RWPE2 (cell line): ENCODE results near the gene ZC3H18.

Experiments
- ATAC-seq: fragments of 200-7000 bp; cut with Tn5 transposase; 3 replicates; pipeline ENCODE4 v1.9.1; 2021; ENCODE audit warnings: low read depth
- DNase-seq: peaks from one replicate; pipeline ENCODE4 v3.0.0-alpha.2; 2020; ENCODE audit warnings: low spot score
- H3K27ac ChIP-seq: fragments of 450-650 bp; 2 replicates; pipeline ENCODE4 v1.5.1; 2017; ENCODE audit warnings: mild to moderate bottlenecking; ENCODE audit not compliant: poor library complexity, severe bottlenecking
- H3K27me3 ChIP-seq: fragments of 250-450 bp; sonication (Bioruptor Pico); 2 replicates; pipeline ENCODE4 v1.5.1; 2021; ENCODE audit warnings: mild to moderate bottlenecking, moderate library complexity; ENCODE audit not compliant: insufficient read depth, poor library complexity, severe bottlenecking
- H3K36me3 ChIP-seq: fragments of 250-450 bp; sonication (Bioruptor Pico); 2 replicates; pipeline ENCODE4 v1.5.1; 2020; ENCODE audit warnings: low read depth, mild to moderate bottlenecking, moderate library complexity
- H3K4me1 ChIP-seq: fragments of 250-450 bp; sonication (Bioruptor Pico); 2 replicates; pipeline ENCODE4 v1.5.1; 2021; ENCODE audit warnings: mild to moderate bottlenecking, moderate library complexity; ENCODE audit not compliant: insufficient read depth, poor library complexity, severe bottlenecking
- H3K4me3 ChIP-seq: fragments of 250-450 bp; sonication (Bioruptor Pico); 2 replicates; pipeline ENCODE4 v1.5.1; 2021; ENCODE audit warnings: mild to moderate bottlenecking, moderate library complexity; ENCODE audit not compliant: severe bottlenecking
- H3K9me3 ChIP-seq: fragments of 250-450 bp; sonication (Bioruptor Pico); 2 replicates; pipeline ENCODE4 v1.5.1; 2021; ENCODE audit warnings: mild to moderate bottlenecking, moderate library complexity; ENCODE audit not compliant: severe bottlenecking
- TF ChIP-seq, protein P1 (sequence below): fragments of 450-650 bp; IDR thresholded peaks from one replicate; pipeline ENCODE4 v1.5.1; 2017; ENCODE audit warnings: mild to moderate bottlenecking, moderate library complexity; ENCODE audit not compliant: poor library complexity, severe bottlenecking

The ZC3H18 gene

DNA sequence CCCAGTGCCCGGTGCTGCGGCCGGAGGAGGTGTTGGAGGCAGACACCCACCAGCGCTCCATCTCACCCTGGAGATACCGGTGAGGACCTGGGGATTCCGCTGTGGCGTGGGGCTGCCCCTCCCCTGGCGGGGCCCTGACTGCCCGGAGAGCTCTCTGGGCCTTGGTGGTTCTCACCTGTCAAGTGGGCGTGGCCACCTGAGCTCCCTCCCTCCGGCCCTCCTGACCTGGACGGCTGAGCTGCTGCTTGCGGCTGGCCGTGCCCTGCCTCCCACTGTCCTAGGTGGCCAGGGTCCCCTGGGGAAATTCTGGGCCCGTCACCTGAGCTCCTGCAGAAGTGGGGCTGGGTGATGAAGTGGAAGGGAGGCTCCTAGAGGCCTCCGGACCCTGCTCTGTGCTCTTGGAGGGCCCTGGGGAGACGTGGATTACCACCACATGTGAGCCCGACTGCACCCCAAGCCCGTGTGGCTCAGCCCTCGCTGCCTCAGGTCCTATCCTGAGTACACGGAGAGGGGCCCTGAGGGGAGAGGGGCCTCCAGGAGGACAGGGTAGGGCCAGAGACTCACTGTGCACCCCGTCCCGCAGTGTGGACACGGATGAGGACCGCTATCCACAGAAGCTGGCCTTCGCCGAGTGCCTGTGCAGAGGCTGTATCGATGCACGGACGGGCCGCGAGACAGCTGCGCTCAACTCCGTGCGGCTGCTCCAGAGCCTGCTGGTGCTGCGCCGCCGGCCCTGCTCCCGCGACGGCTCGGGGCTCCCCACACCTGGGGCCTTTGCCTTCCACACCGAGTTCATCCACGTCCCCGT, 69.2 kb downstream of the ZC3H18 start:
- Histone ChIP-seq H3K4me3 (no peak overlapping the region), H3K27me3 (peaks cover 38% of the 10 kb centered on the region), H3K4me1 (no peaks in the 10 kb centered on the region), H3K36me3 (no peaks in the 10 kb centered on the region), H3K27ac (no peak overlapping the region), H3K9me3 (no peaks in the 10 kb centered on the region)
- TF ChIP-seq, protein P1, sequence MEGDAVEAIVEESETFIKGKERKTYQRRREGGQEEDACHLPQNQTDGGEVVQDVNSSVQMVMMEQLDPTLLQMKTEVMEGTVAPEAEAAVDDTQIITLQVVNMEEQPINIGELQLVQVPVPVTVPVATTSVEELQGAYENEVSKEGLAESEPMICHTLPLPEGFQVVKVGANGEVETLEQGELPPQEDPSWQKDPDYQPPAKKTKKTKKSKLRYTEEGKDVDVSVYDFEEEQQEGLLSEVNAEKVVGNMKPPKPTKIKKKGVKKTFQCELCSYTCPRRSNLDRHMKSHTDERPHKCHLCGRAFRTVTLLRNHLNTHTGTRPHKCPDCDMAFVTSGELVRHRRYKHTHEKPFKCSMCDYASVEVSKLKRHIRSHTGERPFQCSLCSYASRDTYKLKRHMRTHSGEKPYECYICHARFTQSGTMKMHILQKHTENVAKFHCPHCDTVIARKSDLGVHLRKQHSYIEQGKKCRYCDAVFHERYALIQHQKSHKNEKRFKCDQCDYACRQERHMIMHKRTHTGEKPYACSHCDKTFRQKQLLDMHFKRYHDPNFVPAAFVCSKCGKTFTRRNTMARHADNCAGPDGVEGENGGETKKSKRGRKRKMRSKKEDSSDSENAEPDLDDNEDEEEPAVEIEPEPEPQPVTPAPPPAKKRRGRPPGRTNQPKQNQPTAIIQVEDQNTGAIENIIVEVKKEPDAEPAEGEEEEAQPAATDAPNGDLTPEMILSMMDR = no peak
- peak; percentile 31 for ATAC-seq
- DNase-seq = no peak

DNA sequence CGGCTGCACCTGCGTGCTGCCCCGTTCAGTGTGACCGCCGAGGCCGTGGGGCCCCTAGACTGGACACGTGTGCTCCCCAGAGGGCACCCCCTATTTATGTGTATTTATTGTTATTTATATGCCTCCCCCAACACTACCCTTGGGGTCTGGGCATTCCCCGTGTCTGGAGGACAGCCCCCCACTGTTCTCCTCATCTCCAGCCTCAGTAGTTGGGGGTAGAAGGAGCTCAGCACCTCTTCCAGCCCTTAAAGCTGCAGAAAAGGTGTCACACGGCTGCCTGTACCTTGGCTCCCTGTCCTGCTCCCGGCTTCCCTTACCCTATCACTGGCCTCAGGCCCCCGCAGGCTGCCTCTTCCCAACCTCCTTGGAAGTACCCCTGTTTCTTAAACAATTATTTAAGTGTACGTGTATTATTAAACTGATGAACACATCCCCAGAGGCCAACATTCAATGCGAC, 69.9 kb downstream of the ZC3H18 start:
- TF ChIP-seq, protein P1 = no peak
- H3K27ac ChIP-seq = no peak overlapping the region
- H3K36me3 ChIP-seq = no peaks in the 10 kb centered on the region
- H3K4me3 ChIP-seq = no peak overlapping the region
- H3K4me1 ChIP-seq = no peaks in the 10 kb centered on the region
- H3K27me3 ChIP-seq = peaks cover 38% of the 10 kb centered on the region
- no peak for DNase-seq
- no peaks in the 10 kb centered on the region for H3K9me3 ChIP-seq
- ATAC-seq = no peak

DNA sequence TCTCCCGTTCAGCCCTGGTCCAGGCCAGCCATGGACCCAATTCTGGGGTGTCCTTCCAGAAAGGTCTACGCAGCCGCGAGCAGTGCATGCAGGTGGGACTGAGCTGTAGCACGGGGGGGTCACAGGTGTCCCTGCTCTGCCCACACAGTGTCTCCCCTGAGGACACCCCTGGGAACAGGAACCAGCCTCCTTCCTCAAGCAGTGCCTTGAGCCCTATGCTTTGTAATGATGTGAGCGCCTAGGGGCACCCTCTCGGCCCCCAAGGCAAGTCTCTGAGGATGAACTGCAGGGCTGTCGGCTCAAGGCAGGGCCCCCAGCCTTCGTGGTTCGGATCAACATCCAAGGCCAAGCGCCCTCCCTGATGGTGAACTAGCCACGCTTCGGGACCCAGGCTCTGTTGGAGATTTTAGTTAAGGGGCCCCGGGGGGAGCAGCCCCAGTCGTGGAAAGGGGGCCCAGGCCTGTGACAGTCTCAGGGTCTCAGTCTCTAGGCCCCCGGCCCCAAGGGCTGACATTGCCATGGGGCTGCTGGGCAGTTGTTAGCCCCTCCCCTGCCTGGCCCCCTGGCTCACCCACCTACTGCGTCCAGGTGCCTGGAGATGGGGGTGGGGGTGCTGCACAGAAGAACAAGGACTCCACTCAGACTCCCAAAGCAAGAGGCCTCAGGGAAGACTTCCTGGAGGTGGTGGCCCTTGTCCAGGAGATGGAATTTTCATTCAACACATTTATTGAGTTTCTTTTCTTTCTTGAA, 70.5 kb downstream of the ZC3H18 start:
- Histone ChIP-seq H3K36me3 (no peaks in the 10 kb centered on the region), H3K4me3 (no peak overlapping the region), H3K9me3 (no peaks in the 10 kb centered on the region), H3K4me1 (no peaks in the 10 kb centered on the region), H3K27ac (no peak overlapping the region), H3K27me3 (peaks cover 38% of the 10 kb centered on the region)
- no peak for ATAC-seq
- TF ChIP-seq, protein P1 = no peak
- peak; percentile 57 for DNase-seq

DNA sequence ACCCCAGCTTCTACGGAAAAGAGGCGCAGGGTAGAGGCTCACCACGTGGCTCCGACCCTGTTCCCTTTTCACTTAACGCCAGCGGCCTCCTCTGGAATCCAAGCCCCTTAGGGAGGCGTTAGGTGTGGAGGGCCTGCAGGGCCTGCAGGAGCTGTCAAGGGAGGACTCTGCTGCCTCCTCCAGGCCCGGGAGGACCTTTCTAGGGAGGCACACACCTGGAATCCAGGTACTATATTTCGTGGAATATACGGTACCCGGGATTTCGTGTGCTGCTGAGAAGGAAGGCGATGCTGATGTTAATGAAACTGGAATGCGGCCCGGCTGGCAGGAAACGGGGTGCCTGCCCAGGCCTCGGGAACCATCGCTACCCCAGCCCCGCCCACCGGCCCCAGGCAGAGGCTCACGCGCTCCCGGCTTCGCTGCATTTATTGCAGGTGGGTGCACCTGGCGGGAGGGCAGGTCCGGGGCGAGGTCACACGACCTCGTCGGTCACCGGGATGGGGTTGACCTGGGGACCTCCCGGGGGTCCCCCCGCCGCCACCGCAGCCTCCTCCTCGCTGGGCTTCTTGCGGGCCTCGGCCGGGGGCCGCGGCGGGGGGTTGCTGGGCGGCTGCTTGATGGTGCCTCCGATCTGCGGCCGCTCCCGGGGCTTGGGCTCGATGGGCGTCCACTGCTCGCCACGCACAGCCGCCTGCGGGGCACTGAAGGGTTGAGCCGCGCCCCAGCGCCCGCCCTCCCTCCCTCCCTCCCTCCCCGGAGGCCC, 72.9 kb downstream of the ZC3H18 start:
- no peak overlapping the region for H3K27ac ChIP-seq
- peaks cover 30% of the 10 kb centered on the region for H3K27me3 ChIP-seq
- DNase-seq (peak; percentile 75), ATAC-seq (no peak)
- TF ChIP-seq, protein P1 = no peak
- no peaks in the 10 kb centered on the region for H3K36me3 ChIP-seq
- no peaks in the 10 kb centered on the region for H3K4me1 ChIP-seq
- H3K4me3 ChIP-seq = no peak overlapping the region
- H3K9me3 ChIP-seq = no peaks in the 10 kb centered on the region
